ENCODE data around the gene AIMP2. TPM values are rescaled to one million over a fixed set of nuclear protein-coding genes. Genes with fewer than 3 reads are reported as not detected.

AIMP2 gene
- total RNA-seq, 4 donors from 2014 or later: 28.7 to 36.9 (median 34.7) TPM

DNA sequence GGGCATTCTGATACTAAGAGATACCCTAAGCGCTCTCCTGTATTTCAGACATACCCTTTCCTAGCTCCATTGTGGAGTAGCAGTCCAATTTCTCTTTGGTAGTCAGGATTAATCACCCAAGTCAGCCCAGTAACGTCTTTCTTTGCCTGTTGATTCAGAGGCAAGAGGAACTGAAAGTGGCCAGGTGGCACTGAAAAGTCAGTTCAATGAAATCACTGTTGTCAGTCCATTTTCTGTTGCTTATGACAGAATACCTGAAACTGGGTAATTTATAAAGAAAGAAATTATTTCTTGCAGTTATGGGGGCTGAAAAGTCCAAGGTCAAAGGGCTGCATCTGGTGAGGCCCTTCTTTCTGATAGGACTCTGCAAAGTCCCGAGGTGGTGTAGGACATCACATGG, 62.3 kb downstream of the AIMP2 start:
- no peaks in the 10 kb centered on the region for H3K9me3 ChIP-seq
- DNase-seq (ENCODE audit: low spot score in 2 of 2): no peak
- 75 to 78% methylated on average over 3 of the region's 3 CpGs for WGBS, 2 donors
- no peak overlapping the region for H3K4me3 ChIP-seq
- no peaks in the 10 kb centered on the region for H3K4me1 ChIP-seq
- H3K27ac ChIP-seq: no peak overlapping the region
- no peaks in the 10 kb centered on the region for H3K27me3 ChIP-seq
- H3K36me3 ChIP-seq: no peaks in the 10 kb centered on the region
- TF ChIP-seq POLR2A (IDR thresholded peaks at IDR 0.05) (no peak), EP300 (IDR thresholded peaks at IDR 0.05) (no peak)

Small RNA genes lying within 50 kb of the gene (small RNA-seq; reads per million reads assigned to genes)
- not detected for gene RF00019
- gene RNU6-218P: not detected
- 0.75 reads per million for gene SNORA80D

Other genes with a start within 250 kb of the AIMP2 start
- gene RNF216, start 227.6 kb upstream of the AIMP2 start, total RNA-seq: 10 to 100 TPM; 33.5 to 43.8 (median 36.9) TPM
- gene OCM, start 128.5 kb upstream of the AIMP2 start, total RNA-seq: not detected
- gene CCZ1, start 110.5 kb upstream of the AIMP2 start, total RNA-seq: 10 to 100 TPM; 30.8 to 44.1 (median 38.1) TPM
- gene RSPH10B, start 38.6 kb upstream of the AIMP2 start, total RNA-seq: under 1 TPM in 1 of 4 donors, not detected in 3; 0.20 TPM
- gene PMS2, start 223 bp upstream of the AIMP2 start, total RNA-seq: 10 to 100 TPM; 11.5 to 22.7 (median 12.8) TPM
- under 1 TPM in 1 of 4 donors, not detected in 3; 0.63 TPM for gene ANKRD61, start 22.1 kb downstream of the AIMP2 start, total RNA-seq
- gene EIF2AK1, start 49.9 kb downstream of the AIMP2 start, total RNA-seq: 100 to 1,000 TPM; 141 to 252 (median 221) TPM
- 10 to 100 TPM in 3 of 4 donors, 1 to 10 TPM in 1; 8.8 to 18.3 (median 11.6) TPM for gene USP42, start 95.7 kb downstream of the AIMP2 start, total RNA-seq